ENCODE results near the gene CD6. TPM values are rescaled to one million over a fixed set of nuclear protein-coding genes. Genes with fewer than 3 reads are reported as not detected.

CD6 gene
- total and polyA plus RNA-seq, 8 donors = 1.1 to 2.8 (median 1.4) TPM; not detected in 2

GRCh38 chr11:60953781-60954180, 17.7 kb upstream of the CD6 start:
- intact Hi-C loops (cut with DNase I; ENCODE audit: low total_unique reads) = no loop called here
- no peak for DNase-seq
- Histone ChIP-seq H3K27me3 (no peaks in the 10 kb centered on the region), H3K4me3 (no peak overlapping the region), H3K9me3 (no peaks in the 10 kb centered on the region), H3K27ac (peak overlapping the region in 4 of 5 donors; percentile 15 to 94 (median 54)), H3K36me3 (no peaks in the 10 kb centered on the region), H3K4me1 (peaks cover 8 to 45% (median 31%) of the 10 kb centered on the region in 4 donors)
- WGBS, 5 donors = 67 to 88% (median 82%) methylated on average over 6 of the region's 6 CpGs
- TF ChIP-seq EP300 (IDR thresholded peaks at IDR 0.05) (no peak), CTCF (IDR thresholded peaks at IDR 0.05) (no peak), POLR2AphosphoS5 (IDR thresholded peaks at IDR 0.05) (no peak), POLR2A (IDR thresholded peaks at IDR 0.05) (no peak)

GRCh38 chr11:60954421-60954820, 17.1 kb upstream of the CD6 start:
- H3K27me3 ChIP-seq = no peaks in the 10 kb centered on the region
- intact Hi-C loops (cut with DNase I; ENCODE audit: low total_unique reads) = no loop called here
- peaks cover 8 to 38% (median 31%) of the 10 kb centered on the region in 4 donors for H3K4me1 ChIP-seq
- H3K4me3 ChIP-seq = no peak overlapping the region
- no peaks in the 10 kb centered on the region for H3K36me3 ChIP-seq
- no peak for TF ChIP-seq POLR2AphosphoS5 (IDR thresholded peaks at IDR 0.05)
- no peak for TF ChIP-seq POLR2A (IDR thresholded peaks at IDR 0.05)
- no peak for TF ChIP-seq EP300 (IDR thresholded peaks at IDR 0.05)
- no peak for TF ChIP-seq CTCF (IDR thresholded peaks at IDR 0.05)
- no peak for DNase-seq
- H3K9me3 ChIP-seq = no peaks in the 10 kb centered on the region
- WGBS, 5 donors = 83 to 87% (median 85%) methylated on average over 5 of the region's 5 CpGs
- H3K27ac ChIP-seq = peak overlapping the region in 2 of 5 donors; percentile 89 to 94

GRCh38 chr11:60955571-60955970, 15.9 kb upstream of the CD6 start:
- TF ChIP-seq EP300 (IDR thresholded peaks at IDR 0.05) = no peak
- no peak for TF ChIP-seq POLR2A (IDR thresholded peaks at IDR 0.05)
- no peak for TF ChIP-seq CTCF (IDR thresholded peaks at IDR 0.05)
- TF ChIP-seq POLR2AphosphoS5 (IDR thresholded peaks at IDR 0.05) = no peak
- no peak overlapping the region for H3K27ac ChIP-seq
- H3K27me3 ChIP-seq = no peaks in the 10 kb centered on the region
- DNase-seq = no peak
- no peaks in the 10 kb centered on the region for H3K9me3 ChIP-seq
- intact Hi-C loops (cut with DNase I; ENCODE audit: low total_unique reads) = no loop called here
- no peak overlapping the region for H3K4me3 ChIP-seq
- peaks cover 5 to 27% (median 20%) of the 10 kb centered on the region in 4 donors for H3K4me1 ChIP-seq
- 49 to 58% (median 51%) methylated on average over 5 of the region's 5 CpGs for WGBS, 5 donors
- no peaks in the 10 kb centered on the region for H3K36me3 ChIP-seq

GRCh38 chr11:60957188-60957587, 14.3 kb upstream of the CD6 start:
- intact Hi-C loops (cut with DNase I; ENCODE audit: low total_unique reads) = no loop called here
- DNase-seq = no peak
- 81 to 89% (median 87%) methylated on average over 4 of the region's 4 CpGs for WGBS, 5 donors

More at GRCh38 chr11:60957188-60957587, 14.3 kb upstream of the CD6 start:
- Histone ChIP-seq H3K27me3 (no peaks in the 10 kb centered on the region), H3K4me3 (no peak overlapping the region), H3K36me3 (no peaks in the 10 kb centered on the region), H3K27ac (no peak overlapping the region), H3K4me1 (peaks cover 0 to 11% (median 7%) of the 10 kb centered on the region in 4 donors), H3K9me3 (no peaks in the 10 kb centered on the region)
- TF ChIP-seq CTCF (IDR thresholded peaks at IDR 0.05) (no peak), POLR2A (IDR thresholded peaks at IDR 0.05) (no peak), POLR2AphosphoS5 (IDR thresholded peaks at IDR 0.05) (no peak), EP300 (IDR thresholded peaks at IDR 0.05) (no peak)

Measured in stomach (tissue), 9 donors.